Activated T-helper 17 cell treated with anti-CD3 and anti-CD28 coated beads, Interleukin-2, amount 50 U/mL, for 72 hours (primary cell): ENCODE data around the gene TMEM141. TPM values are rescaled to one million over a fixed set of nuclear protein-coding genes. Genes with fewer than 3 reads are reported as not detected.
"Not testable (repeated sequence)": the region's sequence is repeated elsewhere in the genome, so short reads cannot be mapped to it uniquely, and the experiment has no call there.

Experiments used
- ATAC-seq: fragments of 150-1000 bp; cut with Tn5 transposase; replicated peaks from 2 replicates; pipeline ENCODE4 v1.10.0; 2021; ENCODE audit warnings: mild to moderate bottlenecking, moderate library complexity
- H3K27ac Mint-ChIP-seq: one replicate; pipeline ENCODE4 v1.8.0; 2022; ENCODE audit warnings: mixed read lengths
- H3K27me3 Mint-ChIP-seq: one replicate; pipeline ENCODE4 v1.8.0; 2022; ENCODE audit warnings: mixed read lengths
- H3K36me3 Mint-ChIP-seq: one replicate; pipeline ENCODE4 v1.8.0; 2022; ENCODE audit warnings: low read depth, mild to moderate bottlenecking, mixed read lengths
- H3K4me1 Mint-ChIP-seq: one replicate; pipeline ENCODE4 v1.8.0; 2022; ENCODE audit warnings: mixed read lengths
- H3K4me3 Mint-ChIP-seq: one replicate; pipeline ENCODE4 v1.8.0; 2022; ENCODE audit warnings: mild to moderate bottlenecking, mixed read lengths
- H3K9me3 Mint-ChIP-seq: one replicate; pipeline ENCODE4 v1.8.0; 2022; ENCODE audit warnings: mixed read lengths
- total RNA-seq, 2 donors: library from RNA; stranded (reverse); gene quantifications; one replicate each; pipeline ENCODE4 v1.2.3, GENCODE V29; 2022

Gene TMEM141
- total RNA-seq, 2 donors from 2014 or later = 30.1 to 30.7 TPM

- not testable (repeated sequence) for H3K36me3 Mint-ChIP-seq
These were observed 50.7 kb downstream of the TMEM141 start for GRCh38 chr9:136841646-136842379.

GRCh38 chr9:136842380-136842948, 51.3 kb downstream of the TMEM141 start, which contains the start of gene AJM1:
AJM1 (plus strand) TSS chr9:136842478; CDS start chr9:136844415, 1,937 bp downstream.
- peak within 1 kb of the TSS; percentile 71 for H3K4me3 Mint-ChIP-seq
- ATAC-seq = peak; percentile 85
- not testable (repeated sequence) for H3K36me3 Mint-ChIP-seq, H3K4me1 Mint-ChIP-seq, H3K9me3 Mint-ChIP-seq, H3K27ac Mint-ChIP-seq, H3K27me3 Mint-ChIP-seq

More at GRCh38 chr9:136841646-136842379, 50.7 kb downstream of the TMEM141 start:
- H3K27ac Mint-ChIP-seq, ATAC-seq, H3K9me3 Mint-ChIP-seq, H3K4me1 Mint-ChIP-seq, H3K27me3 Mint-ChIP-seq: not testable (repeated sequence)
- peak overlapping the region; percentile 71 for H3K4me3 Mint-ChIP-seq

Other genes starting within 250 kb of the TMEM141 start
- gene NOTCH1, start 245.3 kb upstream of the TMEM141 start, total RNA-seq = 10 to 100 TPM; 63.8 to 65.9 TPM
- 1 to 10 TPM in 1 of 2 donors, under 1 TPM in 1; 0.78 to 1.0 TPM for gene EGFL7, start 128.4 kb upstream of the TMEM141 start, total RNA-seq
- 10 to 100 TPM; 14.6 to 15.6 TPM for gene AGPAT2, start 103.9 kb upstream of the TMEM141 start, total RNA-seq
- gene DIPK1B, start 78.8 kb upstream of the TMEM141 start, total RNA-seq = not detected
- gene LCN10, start 48.4 kb upstream of the TMEM141 start, total RNA-seq = 1 to 10 TPM; 1.0 to 1.8 TPM
- gene LCN6, start 42.8 kb upstream of the TMEM141 start, total RNA-seq = not detected
- not detected for gene LCN8, start 33.1 kb upstream of the TMEM141 start, total RNA-seq
- not detected for gene LCN15, start 26.8 kb upstream of the TMEM141 start, total RNA-seq
- gene CCDC183, start 5.0 kb downstream of the TMEM141 start, total RNA-seq = 1 to 10 TPM in 1 of 2 donors, under 1 TPM in 1; 0.41 to 2.1 TPM
- gene RABL6, start 16.6 kb downstream of the TMEM141 start, total RNA-seq = 100 to 1,000 TPM in 1 of 2 donors, 10 to 100 TPM in 1; 51.5 to 108 TPM
- gene AJM1, start 51.1 kb downstream of the TMEM141 start, total RNA-seq = 10 to 100 TPM in 1 of 2 donors, 1 to 10 TPM in 1; 4.3 to 12.9 TPM
- 100 to 1,000 TPM; 138 to 194 TPM for gene PHPT1, start 58.1 kb downstream of the TMEM141 start, total RNA-seq
- 10 to 100 TPM; 18.6 to 27.4 TPM for gene MAMDC4, start 61.0 kb downstream of the TMEM141 start, total RNA-seq
- 100 to 1,000 TPM; 221 to 265 TPM for gene EDF1, start 75.0 kb downstream of the TMEM141 start, total RNA-seq
- gene TRAF2, start 95.2 kb downstream of the TMEM141 start, total RNA-seq = 10 to 100 TPM; 54.4 to 56.8 TPM
- gene FBXW5, start 153.4 kb downstream of the TMEM141 start, total RNA-seq = 10 to 100 TPM; 91.0 to 99.2 TPM
- gene C8G, start 153.9 kb downstream of the TMEM141 start, total RNA-seq = 1 to 10 TPM in 1 of 2 donors, not detected in 1; 3.1 TPM
- 1 to 10 TPM in 1 of 2 donors, under 1 TPM in 1; 0.54 to 2.4 TPM for gene LCN12, start 160.9 kb downstream of the TMEM141 start, total RNA-seq
- 1 to 10 TPM in 1 of 2 donors, not detected in 1; 1.3 TPM for gene PTGDS, start 186.2 kb downstream of the TMEM141 start, total RNA-seq
- gene LCNL1, start 191.6 kb downstream of the TMEM141 start, total RNA-seq = under 1 TPM in 1 of 2 donors, not detected in 1; 0.11 TPM
- 10 to 100 TPM; 31.1 to 49.1 TPM for gene PAXX, start 201.1 kb downstream of the TMEM141 start, total RNA-seq
- under 1 TPM in 1 of 2 donors, not detected in 1; 0.26 TPM for gene CLIC3, start 205.2 kb downstream of the TMEM141 start, total RNA-seq
- 10 to 100 TPM; 43.0 to 63.9 TPM for gene ABCA2, start 236.9 kb downstream of the TMEM141 start, total RNA-seq
- 10 to 100 TPM; 12.1 to 27.9 TPM for gene FUT7, start 240.7 kb downstream of the TMEM141 start, total RNA-seq